HEK293T (cell line): ENCODE data around the gene SLC38A1.
A peak's percentile ranks its signal among the peaks of the same experiment; 100 is the strongest.

ENCODE experiments used
- CTCF ChIA-PET: fragments of 350-600 bp; formaldehyde crosslinking; extraction: SDS; loops from one replicate; lab custom pipeline; 2021; ENCODE audit warnings: antibody characterized with exemption, inconsistent platforms; lab: Yijun Ruan, JAX
- POLR2A ChIA-PET: fragments of 350-600 bp; formaldehyde crosslinking; extraction: SDS; loops from one replicate; lab custom pipeline; 2020; ENCODE audit warnings: antibody characterized with exemption, inconsistent platforms; lab: Yijun Ruan, JAX
- DNase-seq: peaks from one replicate; pipeline ENCODE4 v3.0.0; 2012; ENCODE audit warnings: mixed read lengths; ENCODE audit errors: extremely low spot score
- ARNT ChIP-seq: fragments of 450-650 bp; IDR thresholded peaks from 2 replicates; pipeline ENCODE4 v1.6.1; 2017; ENCODE audit warnings: mild to moderate bottlenecking
- BHLHE40 ChIP-seq: fragments of 450-650 bp; IDR thresholded peaks from 2 replicates; pipeline ENCODE4 v1.6.1; 2016; ENCODE audit warnings: mild to moderate bottlenecking, moderate library complexity, borderline replicate concordance
- CTBP1 ChIP-seq: fragments of 450-650 bp; IDR thresholded peaks from 2 replicates; pipeline ENCODE4 v1.6.1; 2016; ENCODE audit warnings: borderline replicate concordance
- ELF4 ChIP-seq: fragments of 450-650 bp; IDR thresholded peaks from 2 replicates; pipeline ENCODE4 v1.6.1; 2017; ENCODE audit warnings: antibody characterized with exemption
- FOXA1 ChIP-seq: fragments of 450-650 bp; IDR thresholded peaks from 2 replicates; pipeline ENCODE4 v1.6.1; 2016; ENCODE audit warnings: mild to moderate bottlenecking
- FOXK2 ChIP-seq: fragments of 450-650 bp; IDR thresholded peaks from 2 replicates; pipeline ENCODE4 v1.6.1; 2016; ENCODE audit warnings: mild to moderate bottlenecking
- FOXM1 ChIP-seq: fragments of 450-650 bp; IDR thresholded peaks from 2 replicates; pipeline ENCODE4 v1.6.1; 2017; ENCODE audit warnings: mild to moderate bottlenecking, borderline replicate concordance
- HDGF ChIP-seq: fragments of 450-650 bp; IDR thresholded peaks from 2 replicates; pipeline ENCODE4 v1.6.1; 2017; ENCODE audit warnings: antibody characterized with exemption, borderline replicate concordance
- L3MBTL2 ChIP-seq: fragments of 450-650 bp; conservative IDR thresholded peaks from 2 replicates; pipeline ENCODE4 v1.6.1; 2016; ENCODE audit warnings: mild to moderate bottlenecking
- LEF1 ChIP-seq: fragments of 450-650 bp; IDR thresholded peaks from 2 replicates; pipeline ENCODE4 v1.6.1; 2017; ENCODE audit warnings: mild to moderate bottlenecking, borderline replicate concordance
- NFRKB ChIP-seq: fragments of 450-650 bp; IDR thresholded peaks from 2 replicates; pipeline ENCODE4 v1.6.1; 2016; ENCODE audit warnings: mild to moderate bottlenecking, moderate library complexity
- SP1 ChIP-seq: fragments of 450-650 bp; IDR thresholded peaks from 2 replicates; pipeline ENCODE4 v1.6.1; 2017
- SUZ12 ChIP-seq: fragments of 450-650 bp; IDR thresholded peaks from 2 replicates; pipeline ENCODE4 v1.6.1; 2016; ENCODE audit warnings: mild to moderate bottlenecking
- TARDBP ChIP-seq: fragments of 450-650 bp; IDR thresholded peaks from 2 replicates; pipeline ENCODE4 v1.6.1; 2016
- ZNF384 ChIP-seq: fragments of 450-650 bp; IDR thresholded peaks from 2 replicates; pipeline ENCODE4 v1.6.1; 2016
- TF ChIP-seq, protein P1 (sequence below): fragments of 450-650 bp; IDR thresholded peaks from 2 replicates; pipeline ENCODE4 v1.6.1; 2016

SLC38A1 gene

DNA sequence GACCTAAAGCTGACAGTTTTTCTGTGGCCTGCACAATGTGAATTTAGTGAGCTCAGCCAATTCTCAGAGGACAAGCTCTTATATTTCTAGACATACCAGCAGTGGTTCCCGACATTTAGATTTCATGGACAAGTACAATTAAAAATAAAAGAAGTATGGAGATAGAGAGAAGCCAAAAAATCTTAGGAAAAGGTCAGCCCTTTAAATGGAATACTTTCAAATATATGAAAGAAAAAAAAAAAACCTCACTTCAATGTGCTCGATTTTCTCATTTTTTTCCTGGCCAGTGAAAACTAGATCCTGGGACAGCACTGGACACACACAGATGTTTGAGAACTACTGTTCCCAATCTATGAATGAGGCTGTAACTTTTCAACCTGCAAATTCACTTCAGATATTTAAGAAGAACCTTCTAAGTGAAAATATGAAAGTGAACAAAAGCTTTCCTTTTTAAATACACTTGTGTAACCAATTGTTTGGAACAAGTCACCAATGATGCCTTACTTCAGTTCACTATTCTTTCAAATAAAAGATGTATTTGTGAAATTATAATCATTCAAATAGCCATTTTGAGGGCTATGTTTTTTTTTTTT lies 109.4 kb downstream of the SLC38A1 start:
- CTCF ChIA-PET: interaction anchor here (3.2 kb wide), 1 partner anchor 35 kb away, joined by 8 read pairs; no protein-coding TSS in a partner anchor
- TF ChIP-seq NFRKB: no peak
- TF ChIP-seq CTBP1: no peak
- TF ChIP-seq TARDBP: no peak
- TF ChIP-seq HDGF: no peak
- no peak for TF ChIP-seq SP1
- no peak for TF ChIP-seq ARNT
- no peak for TF ChIP-seq ZNF384
- no peak for TF ChIP-seq LEF1
- TF ChIP-seq FOXK2: no peak
- no peak for TF ChIP-seq SUZ12
- TF ChIP-seq FOXM1: no peak
- TF ChIP-seq L3MBTL2: no peak
- TF ChIP-seq BHLHE40: no peak
- no peak for TF ChIP-seq FOXA1
- POLR2A ChIA-PET: interaction anchor here (2.2 kb wide), 1 partner anchor 109 kb away, joined by 9 read pairs; the partner anchor contains the start of gene SLC38A1
- no peak for DNase-seq

DNA sequence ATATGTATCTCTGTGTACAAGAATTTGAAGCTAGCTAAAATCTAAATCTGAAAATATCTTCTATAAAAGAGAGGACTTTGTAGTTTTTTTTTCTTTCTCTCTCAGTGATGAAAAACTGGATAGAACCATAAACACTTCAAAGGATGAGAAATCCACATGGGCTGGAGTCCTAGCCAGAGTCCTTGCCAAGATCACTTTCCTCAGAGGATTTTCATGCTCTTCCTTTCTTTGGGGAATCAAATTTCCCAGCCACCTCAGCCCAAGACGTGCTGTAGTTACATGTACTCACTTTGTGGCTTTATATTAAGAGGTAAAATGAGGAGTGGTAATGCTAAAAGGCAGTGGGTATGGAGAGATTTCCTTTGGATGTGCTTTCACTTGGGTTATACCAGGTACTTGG lies 110.3 kb downstream of the SLC38A1 start:
- ChIA-PET CTCF (interaction anchor here (3.2 kb wide), 1 partner anchor 34 kb away, joined by 8 read pairs; no protein-coding TSS in a partner anchor), POLR2A (no interaction called here)
- TF ChIP-seq CTBP1: no peak

DNA sequence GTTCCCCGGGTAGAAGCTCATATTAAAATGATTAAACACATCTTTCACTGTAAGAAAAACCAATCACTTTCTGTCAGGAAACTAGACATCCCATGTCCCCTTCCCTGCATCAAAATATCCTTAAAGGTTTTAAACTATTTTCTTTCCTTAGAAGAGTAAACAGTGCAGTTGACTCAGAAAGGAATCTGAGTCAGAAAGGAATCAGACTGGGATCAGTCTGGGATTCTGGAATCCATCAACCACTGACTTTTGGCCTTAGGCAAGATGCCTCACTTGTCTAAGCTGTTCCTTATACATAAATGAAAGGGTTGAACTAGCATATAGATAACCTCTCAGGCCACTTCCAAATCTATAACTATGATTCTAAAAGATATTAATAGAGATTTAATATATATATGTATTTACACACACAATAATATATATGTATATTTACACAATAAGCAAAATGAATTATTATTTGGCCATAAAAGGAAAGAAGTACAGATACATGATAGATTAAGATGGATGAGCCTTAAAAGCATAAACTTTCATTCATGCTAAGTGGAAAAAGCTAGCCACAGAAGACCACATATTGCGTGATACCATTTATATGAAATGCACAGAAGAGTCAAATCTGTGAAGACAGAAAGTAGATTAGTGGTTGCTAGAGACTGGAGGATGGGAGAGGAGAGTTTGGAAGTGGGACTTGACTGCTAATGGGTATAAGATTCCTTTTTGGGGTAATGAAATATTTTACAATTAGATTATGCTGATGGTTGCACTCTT lies 114.4 kb downstream of the SLC38A1 start:
- POLR2A ChIA-PET: interaction anchor here (1.7 kb wide), 1 partner anchor 114 kb away, joined by 5 read pairs; the partner anchor contains the start of gene SLC38A1
- no peak for TF ChIP-seq L3MBTL2
- no peak for TF ChIP-seq HDGF
- no peak for TF ChIP-seq BHLHE40
- TF ChIP-seq NFRKB: no peak
- TF ChIP-seq TARDBP: no peak
- CTCF ChIA-PET: interaction anchor here (0.5 to 0.7 kb wide), 2 partner anchors 10 to 62 kb away, joined by 3 read pairs; no protein-coding TSS in a partner anchor
- no peak for DNase-seq

More for the DNA sequence above, 110.3 kb downstream of the SLC38A1 start:
- DNase-seq: no peak

DNA sequence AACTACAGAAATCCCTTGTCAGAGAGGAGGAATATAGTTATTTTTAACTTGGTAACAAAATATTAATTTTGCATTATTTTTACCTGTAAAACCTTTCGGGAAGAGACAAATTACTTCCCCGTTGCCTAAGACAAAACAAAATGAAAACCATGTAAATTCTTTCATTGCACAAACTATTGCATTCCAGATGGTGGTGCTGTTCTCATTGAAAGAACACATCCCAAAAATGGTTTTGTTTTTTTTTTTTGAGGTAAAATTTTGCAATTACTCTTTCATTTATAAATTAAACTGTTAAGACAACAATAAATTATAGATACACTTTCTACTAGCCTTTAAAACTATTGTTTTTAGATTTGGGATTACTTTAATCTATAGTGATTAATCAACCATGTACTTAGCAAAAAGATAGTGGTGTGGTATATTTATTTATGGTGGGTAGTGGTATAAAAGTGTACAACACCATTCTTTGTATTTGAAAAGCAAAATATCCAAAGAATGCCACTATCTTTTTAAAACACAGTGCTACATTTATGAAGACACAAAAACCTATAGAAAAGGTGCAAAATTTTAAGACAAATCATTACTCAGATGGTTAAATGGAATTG lies 115.5 kb downstream of the SLC38A1 start:
- CTCF ChIA-PET: interaction anchor here (0.5 to 0.8 kb wide), 3 partner anchors 11 to 1649 kb away, joined by 3 to 5 read pairs (median 3); no protein-coding TSS in a partner anchor
- peak; percentile 20 for DNase-seq

DNA sequence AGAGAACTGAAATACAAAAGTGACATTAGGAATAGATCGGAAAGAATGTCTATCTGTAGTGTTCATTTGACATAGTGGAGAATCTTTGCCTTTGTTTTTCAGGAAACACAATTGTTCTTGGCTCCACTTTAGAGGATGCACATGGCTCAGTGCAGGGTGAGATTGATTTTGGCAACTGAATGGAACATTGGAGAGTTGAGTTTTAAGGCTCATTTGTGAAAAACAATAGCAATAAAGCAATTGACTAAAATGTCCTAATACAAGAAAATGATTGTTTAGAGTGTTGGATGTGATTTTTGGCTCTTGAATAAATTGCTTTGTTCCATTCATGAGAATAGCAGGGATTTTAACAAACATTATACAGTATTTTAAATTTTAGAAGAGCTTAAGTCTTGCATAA lies 116.4 kb downstream of the SLC38A1 start:
- DNase-seq: no peak
- ChIA-PET CTCF (interaction anchor here (0.6 kb wide), 1 partner anchor 587 kb away, joined by 5 read pairs; no protein-coding TSS in a partner anchor), POLR2A (no interaction called here)
- TF ChIP-seq CTBP1 (no peak), ELF4 (no peak), FOXA1 (no peak), ZNF384 (no peak), FOXM1 (no peak), BHLHE40 (no peak), ARNT (no peak), L3MBTL2 (no peak)
- TF ChIP-seq, protein P1, sequence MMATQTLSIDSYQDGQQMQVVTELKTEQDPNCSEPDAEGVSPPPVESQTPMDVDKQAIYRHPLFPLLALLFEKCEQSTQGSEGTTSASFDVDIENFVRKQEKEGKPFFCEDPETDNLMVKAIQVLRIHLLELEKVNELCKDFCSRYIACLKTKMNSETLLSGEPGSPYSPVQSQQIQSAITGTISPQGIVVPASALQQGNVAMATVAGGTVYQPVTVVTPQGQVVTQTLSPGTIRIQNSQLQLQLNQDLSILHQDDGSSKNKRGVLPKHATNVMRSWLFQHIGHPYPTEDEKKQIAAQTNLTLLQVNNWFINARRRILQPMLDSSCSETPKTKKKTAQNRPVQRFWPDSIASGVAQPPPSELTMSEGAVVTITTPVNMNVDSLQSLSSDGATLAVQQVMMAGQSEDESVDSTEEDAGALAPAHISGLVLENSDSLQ: no peak

More for the DNA sequence above, 115.5 kb downstream of the SLC38A1 start:
- TF ChIP-seq L3MBTL2 (no peak), ZNF384 (peak; percentile 79)
- POLR2A ChIA-PET: no interaction called here

DNA sequence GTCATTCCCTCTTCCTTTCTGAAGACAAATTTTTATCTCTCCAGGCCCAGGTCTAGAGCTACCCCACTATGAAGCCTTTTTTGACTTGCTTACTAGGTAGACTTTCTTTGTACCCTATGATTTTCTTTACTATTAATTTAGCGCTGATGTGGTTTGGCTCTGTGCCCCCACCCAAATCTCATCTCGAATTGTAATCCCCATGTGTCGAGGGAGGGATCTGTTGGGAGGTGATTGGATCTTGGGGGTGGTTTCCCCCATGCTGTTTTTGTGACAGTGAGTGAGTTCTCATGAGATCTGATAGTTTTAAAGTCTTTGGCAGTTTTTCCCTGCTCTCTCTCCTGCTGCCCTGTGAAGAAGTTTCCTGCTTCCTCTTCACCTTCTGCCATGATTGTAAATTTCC lies 118.1 kb downstream of the SLC38A1 start:
- POLR2A ChIA-PET: interaction anchor here (1.1 kb wide), 1 partner anchor 17 kb away, joined by 3 read pairs; no protein-coding TSS in a partner anchor
- CTCF ChIA-PET: interaction anchor here (0.7 kb wide), 1 partner anchor 27 kb away, joined by 3 read pairs; no protein-coding TSS in a partner anchor
- TF ChIP-seq CTBP1 (no peak), FOXK2 (no peak), TARDBP (no peak), ZNF384 (no peak), SP1 (no peak), SUZ12 (no peak), FOXM1 (no peak), BHLHE40 (no peak), LEF1 (no peak), ARNT (no peak)
- DNase-seq: no peak

DNA sequence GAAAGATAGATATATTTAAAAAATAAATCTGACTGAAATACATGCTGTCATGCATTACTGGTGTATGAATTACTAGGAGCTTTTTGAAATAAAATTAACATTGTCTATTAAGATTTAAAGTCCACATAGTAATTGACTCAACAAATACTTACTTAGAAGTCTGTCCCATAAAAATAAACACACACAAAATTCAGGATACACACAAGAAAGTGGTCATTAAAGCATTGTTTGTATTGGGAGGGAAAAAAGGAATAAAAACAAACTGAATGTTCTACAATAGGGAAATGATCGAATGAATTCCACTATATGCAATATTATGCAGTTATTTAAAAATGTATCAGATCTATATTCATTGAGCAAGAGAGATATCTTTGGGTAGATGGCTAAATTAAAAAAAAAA lies 118.9 kb downstream of the SLC38A1 start:
- POLR2A ChIA-PET: no interaction called here

More for the DNA sequence above, 118.9 kb downstream of the SLC38A1 start:
- no peak for TF ChIP-seq SP1
- TF ChIP-seq HDGF: no peak
- TF ChIP-seq L3MBTL2: no peak
- no peak for TF ChIP-seq BHLHE40
- no peak for TF ChIP-seq CTBP1
- TF ChIP-seq SUZ12: no peak
- TF ChIP-seq NFRKB: no peak
- no peak for TF ChIP-seq TARDBP
- TF ChIP-seq ELF4: no peak
- TF ChIP-seq FOXA1: no peak
- TF ChIP-seq, protein P1: no peak
- TF ChIP-seq LEF1: no peak
- TF ChIP-seq FOXK2: no peak
- TF ChIP-seq ARNT: no peak
- no peak for TF ChIP-seq ZNF384
- TF ChIP-seq FOXM1: no peak
- CTCF ChIA-PET: interaction anchor here (0.5 kb wide), 1 partner anchor 125 kb away, joined by 6 read pairs; no protein-coding TSS in a partner anchor
- DNase-seq: no peak
